GM21576 (cell line): ENCODE data around the gene SSTR3.

ENCODE experiments used
- ATAC-seq: cut with Tn5 transposase; IDR thresholded peaks from one replicate; pipeline ENCODE4 v1.9.1; 2021; ENCODE audit warnings: mild to moderate bottlenecking, moderate library complexity; ENCODE audit not compliant: unreplicated experiment

SSTR3 gene

DNA sequence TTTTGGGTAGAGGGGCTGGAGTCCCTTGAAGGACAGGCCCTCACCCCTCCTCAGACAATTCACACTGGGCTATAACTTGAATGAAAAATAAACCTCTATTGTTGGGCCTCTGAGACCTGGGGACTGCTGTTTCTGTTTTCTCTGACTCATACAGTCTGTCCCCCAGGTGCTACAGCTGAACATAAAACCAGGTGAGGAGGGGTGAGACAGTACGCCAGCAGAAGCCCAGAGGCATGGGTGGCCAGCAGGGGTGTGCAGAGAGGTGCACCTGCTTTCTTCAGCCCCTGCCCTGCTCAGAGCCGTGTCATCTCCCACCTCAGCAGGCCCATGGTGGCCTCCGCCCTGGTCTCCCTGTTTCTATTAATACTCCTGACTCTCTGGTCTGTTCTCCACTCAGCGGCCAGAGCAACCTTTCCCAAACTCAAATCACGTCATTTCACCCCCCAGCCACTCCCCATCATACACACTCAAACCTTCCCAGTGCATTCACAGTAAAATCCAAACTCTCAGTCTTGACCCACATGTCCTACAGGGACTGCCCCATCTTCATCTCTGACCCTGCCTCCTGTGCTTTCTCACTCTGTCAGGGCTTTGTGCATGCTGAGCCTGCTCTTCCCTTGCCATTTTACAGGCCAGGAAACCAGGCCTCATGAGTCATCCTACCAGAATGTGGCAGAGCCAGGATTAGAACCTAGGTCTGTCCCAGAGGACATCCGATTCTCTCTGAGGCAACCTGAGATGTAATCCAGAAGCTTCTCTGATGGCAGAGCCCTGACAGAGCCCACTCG is 57.2 kb downstream of the SSTR3 start:
- ATAC-seq, result no peak
